Measurements from ENCODE around the gene ING1.

- TF ChIP-seq CTCF (conservative IDR thresholded peaks at IDR 0.05) (no peak), ZFX (IDR thresholded peaks at IDR 0.05) (no peak)
Measured at GRCh38 chr13:110759710-110760109, 46.2 kb downstream of the ING1 start.
